ENCODE results near the gene LRRC39. TPM values are rescaled to one million over a fixed set of nuclear protein-coding genes. Genes with fewer than 3 reads are reported as not detected.

Gene LRRC39
- total RNA-seq, 1 donor from 2014 or later: 0.57 TPM

GRCh38 chr1:100137602-100138001, 40.5 kb downstream of the LRRC39 start:
- peaks cover 33% of the 10 kb centered on the region for H3K36me3 ChIP-seq (ENCODE audit: insufficient read depth, low read length)
- no peak overlapping the region for H3K4me3 ChIP-seq (ENCODE audit: insufficient read depth, low read depth, low read length)
- no peaks in the 10 kb centered on the region for H3K27me3 ChIP-seq (ENCODE audit: insufficient read depth, low read length)
- Mint-ChIP-seq H3K9me3 (ENCODE audit: unreplicated experiment) (no peaks in the 10 kb centered on the region), H3K36me3 (ENCODE audit: low read depth, unreplicated experiment) (no peaks in the 10 kb centered on the region), H3K4me3 (ENCODE audit: unreplicated experiment) (no peak overlapping the region), H3K27ac (ENCODE audit: unreplicated experiment) (no peak overlapping the region), H3K4me1 (ENCODE audit: low read depth, unreplicated experiment) (peaks cover 5% of the 10 kb centered on the region), H3K27me3 (ENCODE audit: low read depth, unreplicated experiment) (no peaks in the 10 kb centered on the region)
- no peak for TF ChIP-seq EZH2 (IDR thresholded peaks at IDR 0.05; ENCODE audit: insufficient read depth, low read length)
- TF ChIP-seq CTCF (IDR thresholded peaks at IDR 0.05; ENCODE audit: insufficient read depth, low read depth, low read length): no peak
- peaks cover 31% of the 10 kb centered on the region for H3K79me2 ChIP-seq (ENCODE audit: insufficient read depth, low read length)
- H4K20me1 ChIP-seq (ENCODE audit: insufficient read depth, low read length): no peaks in the 10 kb centered on the region
- no peaks in the 10 kb centered on the region for H3K9me3 ChIP-seq (ENCODE audit: insufficient read depth, low read depth, low read length)
- no peak overlapping the region for H2AFZ ChIP-seq (ENCODE audit: low read depth, low read length)
- H3K9ac ChIP-seq (ENCODE audit: low read length): no peak overlapping the region
- FAIRE-seq (no peak), DNase-seq (ENCODE audit: low read depth) (no peak)
- H3K27ac ChIP-seq (ENCODE audit: low read depth, low read length): no peak overlapping the region
- no peak overlapping the region for H3K4me2 ChIP-seq (ENCODE audit: low read length)
- H3K4me1 ChIP-seq (ENCODE audit: insufficient read depth, low read length): no peaks in the 10 kb centered on the region

- no peaks in the 10 kb centered on the region for H4K20me1 ChIP-seq (ENCODE audit: insufficient read depth, low read length)
- no peaks in the 10 kb centered on the region for H3K36me3 Mint-ChIP-seq (ENCODE audit: low read depth, unreplicated experiment)
- peak overlapping the region; percentile 12 for H3K4me3 Mint-ChIP-seq (ENCODE audit: unreplicated experiment)
- no peak overlapping the region for H3K9ac ChIP-seq (ENCODE audit: low read length)
- peaks cover 18% of the 10 kb centered on the region for H3K36me3 ChIP-seq (ENCODE audit: insufficient read depth, low read length)
- no peaks in the 10 kb centered on the region for H3K9me3 Mint-ChIP-seq (ENCODE audit: unreplicated experiment)
- H2AFZ ChIP-seq (ENCODE audit: low read depth, low read length): no peak overlapping the region
- H3K4me3 ChIP-seq (ENCODE audit: insufficient read depth, low read depth, low read length): no peak overlapping the region
- FAIRE-seq (no peak), DNase-seq (ENCODE audit: low read depth) (no peak)
- no peaks in the 10 kb centered on the region for H3K27me3 Mint-ChIP-seq (ENCODE audit: low read depth, unreplicated experiment)
- no peaks in the 10 kb centered on the region for H3K27me3 ChIP-seq (ENCODE audit: insufficient read depth, low read length)
- no peak overlapping the region for H3K27ac ChIP-seq (ENCODE audit: low read depth, low read length)
- H3K4me1 ChIP-seq (ENCODE audit: insufficient read depth, low read length): peaks cover 3% of the 10 kb centered on the region
- no peak overlapping the region for H3K27ac Mint-ChIP-seq (ENCODE audit: unreplicated experiment)
- H3K79me2 ChIP-seq (ENCODE audit: insufficient read depth, low read length): peaks cover 58% of the 10 kb centered on the region
- no peak overlapping the region for H3K4me2 ChIP-seq (ENCODE audit: low read length)
- TF ChIP-seq CTCF (IDR thresholded peaks at IDR 0.05; ENCODE audit: insufficient read depth, low read depth, low read length): no peak
- TF ChIP-seq EZH2 (IDR thresholded peaks at IDR 0.05; ENCODE audit: insufficient read depth, low read length): no peak
- H3K4me1 Mint-ChIP-seq (ENCODE audit: low read depth, unreplicated experiment): peaks cover 5% of the 10 kb centered on the region
- H3K9me3 ChIP-seq (ENCODE audit: insufficient read depth, low read depth, low read length): no peaks in the 10 kb centered on the region
Observed at GRCh38 chr1:100134872-100135271, 43.2 kb downstream of the LRRC39 start.

GRCh38 chr1:100132566-100133477, 45.2 kb downstream of the LRRC39 start, which contains the start of the genes SASS6 and TRMT13:
SASS6 (minus strand) TSS chr1:100132930; CDS start chr1:100132814, 116 bp downstream.
TRMT13 (plus strand) TSS chr1:100133163; CDS start chr1:100133169, 6 bp downstream.
- H3K36me3 ChIP-seq (ENCODE audit: insufficient read depth, low read length): peaks cover 7% of the 10 kb centered on the region
- no peaks in the 10 kb centered on the region for H3K9me3 ChIP-seq (ENCODE audit: insufficient read depth, low read depth, low read length)
- Mint-ChIP-seq H3K27ac (ENCODE audit: unreplicated experiment) (peak within 1 kb of the TSS; percentile 96), H3K4me1 (ENCODE audit: low read depth, unreplicated experiment) (peaks cover 5% of the 10 kb centered on the region), H3K4me3 (ENCODE audit: unreplicated experiment) (peak within 1 kb of the TSS; percentile 95), H3K9me3 (ENCODE audit: unreplicated experiment) (no peaks in the 10 kb centered on the region), H3K27me3 (ENCODE audit: low read depth, unreplicated experiment) (no peaks in the 10 kb centered on the region), H3K36me3 (ENCODE audit: low read depth, unreplicated experiment) (no peaks in the 10 kb centered on the region)
- H3K4me1 ChIP-seq (ENCODE audit: insufficient read depth, low read length): peaks cover 3% of the 10 kb centered on the region
- peak; percentile 72 for FAIRE-seq
- peak; percentile 98 for DNase-seq (ENCODE audit: low read depth)
- H3K79me2 ChIP-seq (ENCODE audit: insufficient read depth, low read length): peaks cover 75% of the 10 kb centered on the region
- peak within 1 kb of the TSS; percentile 96 for H3K4me3 ChIP-seq (ENCODE audit: insufficient read depth, low read depth, low read length)
- H3K4me2 ChIP-seq (ENCODE audit: low read length): peak within 1 kb of the TSS; percentile 81
- H4K20me1 ChIP-seq (ENCODE audit: insufficient read depth, low read length): no peaks in the 10 kb centered on the region
- TF ChIP-seq EZH2 (IDR thresholded peaks at IDR 0.05; ENCODE audit: insufficient read depth, low read length): no peak
- TF ChIP-seq CTCF (IDR thresholded peaks at IDR 0.05; ENCODE audit: insufficient read depth, low read depth, low read length): no peak
- peak within 1 kb of the TSS; percentile 98 for H2AFZ ChIP-seq (ENCODE audit: low read depth, low read length)
- no peaks in the 10 kb centered on the region for H3K27me3 ChIP-seq (ENCODE audit: insufficient read depth, low read length)
- peak within 1 kb of the TSS; percentile 85 for H3K9ac ChIP-seq (ENCODE audit: low read length)
- peak within 1 kb of the TSS; percentile 79 for H3K27ac ChIP-seq (ENCODE audit: low read depth, low read length)
